Measurements from ENCODE around the gene NAT9.

NAT9 gene

DNA sequence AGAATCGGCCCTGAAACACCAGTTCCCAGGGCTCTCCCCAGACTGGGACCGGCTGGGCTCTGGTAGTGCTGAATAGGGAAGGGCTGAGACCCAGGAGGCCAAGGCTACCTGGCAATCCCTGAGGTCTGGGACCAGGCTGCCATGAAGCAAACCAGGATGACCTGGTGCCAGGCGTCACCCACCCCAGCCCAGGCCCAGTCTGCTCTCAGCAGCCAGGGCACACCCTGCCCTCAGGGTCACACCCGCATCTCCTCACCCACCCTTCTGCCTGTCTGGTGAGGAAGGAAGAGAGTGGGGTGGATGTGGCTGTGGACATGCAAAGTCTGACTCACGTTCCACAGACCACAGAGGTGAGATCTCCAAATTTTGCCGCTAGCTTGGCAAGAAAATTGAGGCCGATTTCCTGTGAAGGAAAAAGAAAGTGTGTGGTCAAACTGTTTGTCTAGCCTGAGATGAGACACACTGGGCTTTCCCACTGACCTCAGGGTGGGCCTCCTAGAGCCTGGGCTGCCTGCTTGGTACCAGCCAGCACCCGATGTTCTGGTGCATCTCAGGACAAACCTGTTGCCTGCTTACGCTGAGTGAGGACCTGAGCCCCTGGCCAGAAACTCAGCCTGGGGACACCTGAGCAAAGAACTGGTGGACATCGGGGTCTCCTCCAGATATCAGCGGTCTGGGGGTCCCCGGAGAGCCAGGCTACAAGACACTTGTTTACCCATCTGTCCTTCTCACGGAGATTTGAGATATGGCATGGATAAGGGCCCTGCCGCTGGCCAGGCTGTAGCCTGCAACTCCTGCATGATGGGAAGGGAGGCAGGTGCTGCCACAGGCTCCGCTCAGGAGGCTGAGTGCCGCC is 45.4 kb downstream of the NAT9 start:
- DNase-seq (ENCODE audit: low read depth in 2 of 2), result no peak

DNA sequence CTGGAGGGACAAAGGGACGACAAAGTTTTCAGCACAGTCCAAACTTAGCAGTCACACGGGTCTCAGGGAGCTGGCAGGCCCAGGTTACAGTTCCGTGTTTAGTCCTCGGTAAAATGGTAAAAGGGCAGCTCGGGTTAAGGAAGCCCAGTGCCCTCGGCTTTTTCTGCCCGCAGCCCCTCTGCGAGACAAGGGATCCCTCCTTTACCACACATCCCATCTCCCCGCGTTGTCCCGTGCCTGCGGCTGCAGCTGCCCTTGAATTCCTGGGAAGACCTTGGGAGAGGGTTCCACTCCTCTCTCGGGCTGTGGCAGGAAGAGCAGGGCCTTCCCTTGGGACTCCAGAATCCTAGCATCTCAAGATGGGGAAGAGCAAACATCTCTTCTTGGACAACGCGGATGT is 46.3 kb downstream of the NAT9 start:
- no peak for DNase-seq (ENCODE audit: low read depth in 2 of 2)

DNA sequence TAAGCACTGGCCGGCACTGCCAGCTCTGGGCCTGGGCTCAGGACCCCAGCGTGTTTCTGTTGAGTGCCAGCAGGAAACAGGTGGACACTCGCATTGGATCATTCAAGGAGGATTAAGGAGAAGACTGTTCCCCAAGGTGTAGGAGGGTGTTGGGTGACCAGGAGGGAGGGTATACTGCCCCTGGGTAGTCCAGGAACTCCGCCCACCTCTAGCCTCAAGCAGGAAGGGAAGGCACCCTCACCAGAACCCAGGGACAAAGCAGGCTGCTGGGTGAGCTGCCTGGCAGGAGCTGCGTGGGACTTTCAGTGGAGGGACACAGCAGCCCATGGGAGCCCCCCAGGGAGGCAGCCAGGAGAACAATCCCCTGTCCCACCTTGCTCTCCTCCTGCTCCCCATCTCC is 46.8 kb downstream of the NAT9 start:
- no peak for DNase-seq (ENCODE audit: low read depth in 2 of 2)

DNA sequence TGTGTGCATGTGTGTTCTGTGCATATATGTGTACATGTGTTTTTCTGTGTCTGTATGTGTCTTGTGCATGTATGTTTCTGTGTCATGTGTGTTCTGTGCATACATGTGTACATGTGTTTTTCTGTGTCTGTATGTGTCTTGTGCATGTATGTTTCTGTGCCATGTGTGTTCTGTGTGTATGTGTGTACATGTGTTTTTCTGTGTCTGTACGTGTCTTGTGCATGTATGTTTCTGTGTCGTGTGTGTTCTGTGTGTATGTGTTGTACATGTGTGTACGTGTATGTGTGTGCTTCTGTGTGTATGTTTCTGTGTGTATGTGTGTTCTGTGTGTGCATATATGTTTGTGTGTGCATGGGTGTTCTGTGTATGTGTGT is 47.5 kb downstream of the NAT9 start:
- no peak for DNase-seq (ENCODE audit: low read depth in 2 of 2)

DNA sequence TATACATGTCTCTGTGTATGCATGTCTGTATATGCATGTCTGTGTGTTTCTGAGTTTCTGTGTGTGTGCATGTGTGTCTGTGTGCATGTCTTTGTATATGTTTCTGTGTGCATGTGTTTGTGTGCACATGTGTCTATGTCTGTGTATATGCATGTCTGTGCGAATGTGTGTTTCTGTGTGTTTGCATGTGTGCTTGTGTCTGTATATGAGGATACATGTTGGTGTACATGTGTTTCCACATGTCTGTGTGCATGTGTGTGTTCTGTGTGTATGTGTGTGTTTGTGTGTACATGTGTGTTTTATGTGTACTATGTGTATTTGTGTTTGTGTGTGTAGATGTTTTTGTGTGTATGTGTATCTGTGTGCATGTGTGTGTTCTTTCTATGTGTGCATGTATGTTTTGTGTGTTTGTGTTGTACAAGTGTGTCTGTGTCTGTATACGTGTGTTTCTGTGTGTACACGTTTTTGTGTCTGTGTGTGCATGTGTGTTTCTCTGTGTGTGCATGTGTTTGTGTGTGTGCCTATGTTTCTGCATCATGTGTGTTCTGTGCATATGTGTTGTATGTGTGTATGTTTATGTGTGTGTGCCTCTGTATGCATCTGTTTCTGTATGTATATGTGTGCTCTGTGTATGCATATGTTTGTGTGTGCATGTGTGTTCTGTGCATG is 48.0 kb downstream of the NAT9 start:
- DNase-seq (ENCODE audit: low read depth in 2 of 2), result no peak

DNA sequence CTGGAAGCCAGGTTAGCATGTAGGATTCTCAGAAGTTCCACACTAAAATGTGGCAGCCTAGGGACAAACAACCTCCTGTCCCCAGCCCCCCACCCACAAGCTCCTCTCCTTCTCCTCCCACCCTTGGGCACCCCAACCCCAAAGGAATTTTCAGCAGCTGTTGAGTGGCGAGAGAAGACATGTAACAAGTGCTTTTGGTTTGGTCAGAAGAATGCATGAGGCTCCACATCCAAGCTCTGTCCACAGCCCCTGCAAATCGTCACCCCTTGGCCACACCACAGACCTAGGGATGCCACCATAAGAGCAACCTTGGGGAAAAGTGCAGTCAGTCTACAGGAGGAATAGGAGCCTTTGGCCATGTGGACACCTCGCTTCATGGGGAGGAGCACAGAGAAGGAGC is 51.0 kb downstream of the NAT9 start:
- DNase-seq (ENCODE audit: low read depth in 2 of 2), result no peak

DNA sequence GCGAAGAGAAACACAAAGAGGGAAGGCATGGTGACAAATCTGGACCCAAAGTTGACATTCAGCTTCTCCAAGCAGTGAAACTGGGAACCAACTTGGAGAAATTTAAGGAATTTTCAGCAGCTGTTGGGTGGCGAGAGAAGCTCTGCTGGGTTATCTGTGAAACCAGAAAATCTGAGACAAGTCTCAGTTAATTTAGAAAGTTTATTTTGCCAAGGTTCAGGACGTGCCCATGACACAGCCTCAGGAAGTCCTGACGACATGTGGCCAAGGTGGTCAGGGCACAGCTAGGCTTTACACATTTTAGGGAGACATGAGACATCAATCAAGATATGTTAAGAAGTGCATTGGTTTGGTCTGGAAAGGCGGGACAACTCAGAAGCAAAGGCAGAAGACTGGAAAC is 52.3 kb downstream of the NAT9 start:
- no peak for DNase-seq (ENCODE audit: low read depth in 2 of 2)

DNA sequence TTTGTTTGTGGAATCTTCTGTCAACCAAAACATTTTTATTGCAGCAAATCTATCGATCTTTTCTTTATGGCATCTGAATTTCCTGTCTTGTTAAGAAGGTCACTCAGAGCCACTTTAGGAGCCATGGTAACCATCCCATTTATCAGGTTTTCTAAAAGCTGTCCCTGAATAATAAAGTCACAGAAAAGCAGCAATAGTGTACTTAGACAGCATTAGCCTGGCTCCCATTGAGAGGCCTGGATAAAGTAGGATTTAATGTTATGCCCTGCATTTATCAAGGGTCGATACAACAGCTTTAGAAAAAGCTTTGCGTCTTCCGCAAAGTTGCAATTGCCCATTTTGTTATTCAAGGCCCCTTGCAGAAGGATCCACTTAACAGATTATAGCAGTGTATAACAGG is 53.4 kb downstream of the NAT9 start:
- DNase-seq (ENCODE audit: low read depth in 2 of 2), result no peak

Data from stimulated activated CD4-positive, alpha-beta T cell treated with anti-CD3 and anti-CD28 coated beads, Interleukin-12 subunit alpha, Interleukin-12 subunit beta, amount 100 ng/mL, for 24 hours (primary cell).